ENCODE measurements around the gene PTPN3.

Gene PTPN3

DNA sequence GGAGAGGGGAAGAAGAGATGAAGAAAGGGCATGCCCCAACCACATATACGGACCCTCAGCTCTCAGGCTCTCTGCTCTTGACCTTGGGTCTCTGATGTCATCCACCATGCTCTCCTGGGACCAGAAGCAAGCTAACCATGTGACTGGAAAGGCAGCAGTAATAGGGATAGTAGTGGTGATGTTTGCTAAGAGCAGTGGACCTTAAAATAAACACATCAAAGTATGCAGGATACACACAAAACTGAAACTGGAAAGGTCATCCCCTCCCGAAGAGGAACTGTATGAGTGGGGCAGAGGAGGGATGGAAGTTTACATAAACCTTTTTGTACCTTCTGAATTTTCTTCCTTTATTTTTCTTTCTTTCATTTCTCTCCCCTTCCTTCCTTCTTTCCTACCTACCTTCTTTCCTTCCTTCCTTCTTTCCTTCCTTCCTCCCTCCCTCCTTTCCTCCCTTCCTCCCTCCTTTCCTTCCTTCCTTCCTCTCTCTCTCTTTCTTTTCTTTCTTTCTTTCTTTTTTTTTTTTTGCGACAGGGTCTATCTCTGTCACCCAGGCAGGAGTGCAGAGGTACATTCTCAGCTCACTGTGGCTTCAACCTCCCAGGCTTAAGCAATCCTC, 8.1 kb upstream of the PTPN3 start:
- no peak for DNase-seq (ENCODE audit: low read depth in 2 of 2)

DNA sequence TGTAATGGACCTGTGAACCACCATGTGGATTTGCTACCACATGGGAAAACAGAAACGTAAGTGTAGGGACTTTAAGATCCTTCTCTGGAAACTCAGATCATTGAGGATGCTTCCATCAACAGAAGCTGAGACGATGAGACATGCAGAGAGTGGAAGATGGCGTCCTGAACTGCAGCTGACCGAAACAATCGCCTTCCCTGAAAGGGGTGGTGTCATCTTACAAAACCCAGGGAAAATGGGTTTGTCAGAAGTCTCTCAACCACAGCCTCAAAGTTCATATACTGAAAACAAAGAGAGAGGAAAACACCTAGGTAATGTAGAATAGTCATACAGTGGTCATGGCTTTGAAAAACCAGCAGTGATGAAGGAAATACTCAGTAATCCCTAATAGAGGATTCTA, 6.6 kb upstream of the PTPN3 start:
- DNase-seq (ENCODE audit: low read depth in 2 of 2), result no peak

DNA sequence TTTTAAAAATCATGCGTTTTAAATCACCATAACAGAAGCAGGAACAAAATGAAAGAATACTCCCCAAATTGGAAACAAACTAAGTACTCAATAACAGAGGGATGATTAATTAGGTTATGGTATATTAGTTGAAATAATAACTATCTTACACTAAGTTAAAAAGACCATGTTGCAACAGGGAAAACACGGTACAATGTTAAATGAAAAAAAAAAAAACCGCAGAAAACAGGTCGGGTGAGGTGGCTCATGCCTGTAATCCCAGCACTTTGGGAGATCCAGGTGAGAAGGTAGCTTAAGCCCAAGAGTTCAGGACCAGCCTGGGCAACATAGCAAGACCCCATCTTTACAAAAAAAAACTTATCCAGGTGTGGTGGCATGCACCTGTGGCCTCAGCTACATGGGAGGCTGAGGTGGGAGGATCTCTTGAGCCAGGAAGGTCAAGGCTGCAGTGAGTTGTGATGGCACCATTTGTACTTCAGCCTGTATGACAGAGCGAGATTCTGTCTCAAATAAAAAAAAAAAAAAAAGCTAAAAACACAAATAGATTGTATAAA, 2.4 kb upstream of the PTPN3 start:
- no peak for DNase-seq (ENCODE audit: low read depth in 2 of 2)

DNA sequence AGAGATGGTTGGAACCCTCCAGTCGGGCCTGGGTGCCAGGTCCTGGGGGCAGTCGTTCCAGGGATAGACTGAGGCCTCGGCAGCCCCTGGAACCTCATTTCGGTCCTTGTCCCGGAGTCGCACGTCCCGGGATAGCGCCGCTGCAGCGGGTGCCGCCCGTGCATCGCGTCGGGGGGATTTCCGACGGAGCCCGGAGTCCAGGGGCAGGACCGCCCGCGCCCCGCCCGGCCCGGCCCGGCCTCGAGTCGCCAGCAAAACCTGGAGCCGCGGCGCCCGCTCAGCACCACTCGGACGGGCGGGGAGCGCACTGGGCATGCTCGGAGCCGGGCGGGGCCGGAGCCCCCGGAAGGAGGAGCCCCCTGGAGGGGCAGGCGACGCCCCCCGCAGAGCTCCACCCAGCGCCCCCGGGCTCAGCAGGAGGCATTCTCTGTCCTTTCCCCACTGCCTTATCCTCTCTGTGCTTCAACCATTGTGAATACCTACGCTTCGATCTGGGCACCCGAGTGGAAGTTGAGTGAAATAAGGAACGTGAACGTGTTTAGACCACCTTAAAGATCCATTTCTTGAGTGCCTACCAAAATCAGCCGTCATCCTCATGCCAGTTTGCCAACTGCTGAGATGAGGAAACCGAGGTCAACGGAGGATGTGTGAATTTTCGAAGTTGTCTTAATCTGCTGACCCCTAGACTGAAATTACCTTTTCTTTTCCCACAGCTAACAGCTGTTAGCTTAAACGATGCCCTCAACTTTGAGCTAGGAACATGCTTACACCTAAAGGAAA, 1.7 kb upstream of the PTPN3 start:
- no peak for DNase-seq (ENCODE audit: low read depth in 2 of 2)

DNA sequence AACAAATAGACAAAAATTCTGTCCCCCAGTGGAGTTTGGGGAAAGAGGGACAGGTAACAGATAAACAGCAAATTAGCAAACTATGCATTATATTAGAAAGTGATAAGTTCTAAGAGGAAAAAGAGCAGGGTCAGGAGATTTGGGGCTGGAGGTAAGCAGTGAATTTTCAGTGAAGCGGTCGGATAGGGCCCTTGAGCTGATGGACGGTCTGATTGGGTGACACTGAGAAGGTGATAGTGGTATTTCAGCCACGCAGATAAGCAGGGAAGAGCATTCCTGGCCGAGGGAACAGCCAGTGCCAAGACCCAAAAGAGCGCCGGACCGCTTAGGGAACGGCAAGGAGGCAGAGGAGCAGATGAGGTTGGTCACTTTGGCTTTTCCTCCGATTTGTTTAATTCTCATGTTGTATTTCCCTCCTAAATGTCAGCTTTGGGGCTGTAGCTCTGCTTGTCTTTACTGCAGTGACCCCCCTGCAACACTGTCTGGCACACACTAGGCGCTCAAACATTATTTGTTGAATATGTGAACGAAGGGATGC, 1.1 kb upstream of the PTPN3 start:
- no peak for DNase-seq (ENCODE audit: low read depth in 2 of 2)

DNA sequence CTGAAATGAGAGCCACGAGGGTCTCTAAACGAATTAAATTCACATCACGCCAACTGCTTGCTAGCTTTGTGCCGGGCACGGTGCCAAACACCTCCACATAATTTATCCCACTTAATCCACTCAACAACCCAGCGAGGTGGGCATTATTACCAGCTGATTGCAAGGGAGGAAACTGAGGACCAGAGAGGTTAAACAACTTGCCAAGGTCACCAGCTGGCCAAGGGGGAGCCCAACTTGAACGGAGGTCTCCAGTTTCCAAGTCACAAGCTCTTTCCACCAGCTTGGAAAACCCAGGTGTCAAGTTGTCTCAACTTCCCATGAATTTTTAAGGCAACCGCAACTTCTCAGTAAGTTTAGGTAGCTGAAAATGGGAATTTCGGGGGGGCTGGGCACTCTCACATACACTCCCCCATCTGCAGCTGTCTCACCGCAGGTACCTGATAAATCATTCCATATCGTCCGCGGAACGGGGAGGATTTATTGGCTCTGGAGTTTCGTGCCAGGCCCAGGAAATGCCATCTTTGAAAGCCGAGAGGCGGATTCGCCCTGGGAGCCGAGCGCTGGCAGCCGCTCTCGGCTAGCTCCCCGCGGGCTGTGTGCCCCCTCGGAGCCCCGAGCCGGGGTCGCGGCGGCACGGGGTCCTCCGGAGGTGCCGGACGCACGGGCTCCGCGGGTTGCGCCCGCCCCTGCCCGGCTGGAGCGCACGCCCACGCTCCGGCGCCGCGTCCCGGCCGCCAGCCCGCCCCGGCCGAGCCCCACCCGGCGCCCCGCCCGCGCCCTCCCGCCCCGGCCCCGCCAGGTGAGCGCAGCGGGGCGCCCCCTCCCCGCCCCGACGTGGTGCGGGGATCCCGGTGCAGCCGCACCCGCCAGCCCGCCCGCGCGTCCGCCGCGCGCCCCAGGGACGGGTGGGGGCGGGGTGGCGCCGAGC, 617 bp downstream of the PTPN3 start:
- DNase-seq (ENCODE audit: low read depth in 2 of 2), result no peak

DNA sequence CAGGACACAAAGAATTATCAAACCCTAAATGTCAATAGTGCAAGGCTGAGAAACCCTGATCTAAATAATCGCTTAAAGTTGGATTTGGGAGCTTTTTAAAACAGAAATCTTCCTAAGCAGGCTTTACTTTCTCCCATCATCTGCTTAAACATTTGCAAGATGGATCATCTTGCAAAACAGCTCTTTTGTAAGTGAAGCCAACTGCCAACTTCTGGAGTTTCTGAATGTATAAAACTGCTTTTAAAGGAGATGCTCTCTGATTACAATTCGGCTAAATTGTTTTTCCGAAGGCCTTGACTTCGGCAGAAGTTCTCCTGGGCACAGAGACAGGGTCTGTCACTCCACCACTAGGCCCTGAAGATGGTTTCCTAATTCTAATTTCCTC, 1.3 kb downstream of the PTPN3 start:
- no peak for DNase-seq (ENCODE audit: low read depth in 2 of 2)

DNA sequence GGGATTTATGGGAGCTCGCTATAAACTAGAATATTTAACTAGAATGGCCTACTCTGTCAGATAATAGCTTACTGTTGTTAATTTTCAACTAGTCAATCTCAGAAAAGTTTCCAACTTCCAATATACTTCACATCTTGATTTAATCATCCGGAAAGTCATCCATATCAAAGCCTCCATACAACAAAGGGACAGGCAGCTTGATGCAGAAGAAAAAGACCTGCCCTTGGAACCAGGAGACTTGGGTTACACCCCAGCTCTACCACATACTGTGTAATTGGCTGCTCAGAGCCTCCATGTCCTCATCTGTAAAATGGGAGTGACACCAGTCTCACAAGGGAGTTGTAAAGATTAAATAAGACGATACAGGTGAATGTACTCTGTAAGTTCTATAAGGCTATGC, 1.9 kb downstream of the PTPN3 start:
- no peak for DNase-seq (ENCODE audit: low read depth in 2 of 2)

DNA sequence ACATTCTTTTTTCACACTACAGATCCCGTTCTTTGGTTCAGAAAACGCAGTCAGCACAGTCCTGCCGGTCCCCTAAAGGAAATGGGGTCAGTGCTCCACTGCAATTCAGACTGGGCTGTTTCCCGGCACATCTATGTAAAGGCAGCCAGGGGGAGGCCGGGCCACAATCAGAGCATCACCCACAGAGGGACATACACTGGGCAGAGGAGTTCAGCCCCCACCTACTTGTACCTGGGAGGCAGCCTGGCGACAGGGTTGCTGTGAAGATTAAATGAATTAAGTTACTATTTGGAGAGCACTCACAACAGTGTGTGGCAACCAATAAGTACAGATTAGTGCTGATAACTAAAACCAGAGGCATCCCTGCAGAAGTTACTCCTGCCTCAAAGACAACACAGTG, 4.5 kb downstream of the PTPN3 start:
- DNase-seq (ENCODE audit: low read depth in 2 of 2), result no peak

DNA sequence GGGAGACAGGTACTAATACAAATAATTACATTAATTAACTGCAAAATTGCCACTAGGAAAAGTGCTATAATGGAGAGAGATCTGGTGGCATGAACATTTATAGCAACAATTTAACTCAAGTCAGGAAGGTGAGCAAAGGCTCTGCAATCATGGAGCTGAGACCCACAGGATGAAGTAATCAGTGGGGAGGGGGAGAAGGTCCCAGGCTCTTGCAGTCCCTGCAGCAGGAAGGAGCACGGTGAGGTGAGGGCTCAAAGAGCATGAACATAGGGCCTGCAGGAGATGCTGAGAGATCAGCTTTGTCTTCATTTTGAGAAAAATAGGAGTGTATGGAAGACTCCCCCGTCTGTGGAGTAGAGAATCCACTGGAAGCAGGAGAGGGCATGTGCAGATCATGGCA, 6.5 kb downstream of the PTPN3 start:
- DNase-seq (ENCODE audit: low read depth in 2 of 2), result no peak

DNA sequence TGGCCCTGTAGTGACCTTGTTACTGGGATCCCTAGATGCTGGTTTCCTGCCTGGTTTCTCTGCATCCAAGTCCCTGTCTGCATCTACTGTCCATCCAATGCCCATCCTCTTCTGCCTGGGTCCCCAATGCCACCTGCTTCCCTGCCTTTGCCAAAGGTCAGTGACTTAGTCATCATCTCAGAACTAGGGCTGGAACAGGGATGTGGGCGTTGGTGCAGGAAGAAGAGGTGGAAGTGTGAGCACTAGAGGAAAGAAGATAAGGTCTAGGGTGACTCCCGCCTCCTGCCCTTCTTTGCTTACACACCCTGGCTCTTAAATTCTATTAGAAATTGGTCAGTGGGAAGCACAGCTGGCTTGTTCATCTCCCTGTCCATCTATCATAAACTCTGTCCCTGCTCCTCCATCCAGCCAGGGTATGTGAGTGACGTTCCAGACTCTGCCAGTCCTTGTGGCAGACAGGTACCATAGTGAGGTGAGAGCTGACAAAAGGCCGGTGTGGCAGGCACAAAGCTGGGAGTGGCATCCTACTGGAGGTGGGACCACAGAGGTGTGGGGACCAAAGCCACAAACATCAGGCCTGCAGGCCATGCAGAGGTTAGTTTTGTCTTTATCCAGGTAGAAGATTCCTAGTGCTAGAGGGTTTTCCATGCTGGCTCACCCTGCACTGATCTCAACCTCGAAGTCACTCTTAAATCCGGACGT, 9.2 kb downstream of the PTPN3 start:
- no peak for DNase-seq (ENCODE audit: low read depth in 2 of 2)

DNA sequence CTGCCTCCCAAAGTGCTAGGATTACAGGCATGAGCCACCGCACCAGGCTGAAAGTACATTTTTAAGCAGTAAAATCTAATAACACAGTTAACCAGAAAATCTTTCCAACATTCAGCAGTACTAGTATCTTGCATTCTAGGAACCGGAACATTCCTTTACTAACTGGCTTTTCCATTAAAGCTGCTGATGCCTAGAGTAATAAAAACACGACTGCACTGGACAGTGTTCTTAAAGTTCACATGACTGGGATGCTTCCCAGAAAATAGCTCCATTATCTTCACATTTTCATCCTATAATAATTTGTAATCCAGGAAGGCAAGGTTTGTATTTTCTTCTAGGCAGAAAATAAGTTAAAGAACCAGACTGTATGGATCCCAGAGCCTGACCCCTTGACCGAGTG, 9.8 kb downstream of the PTPN3 start:
- DNase-seq (ENCODE audit: low read depth in 2 of 2), result no peak

DNA sequence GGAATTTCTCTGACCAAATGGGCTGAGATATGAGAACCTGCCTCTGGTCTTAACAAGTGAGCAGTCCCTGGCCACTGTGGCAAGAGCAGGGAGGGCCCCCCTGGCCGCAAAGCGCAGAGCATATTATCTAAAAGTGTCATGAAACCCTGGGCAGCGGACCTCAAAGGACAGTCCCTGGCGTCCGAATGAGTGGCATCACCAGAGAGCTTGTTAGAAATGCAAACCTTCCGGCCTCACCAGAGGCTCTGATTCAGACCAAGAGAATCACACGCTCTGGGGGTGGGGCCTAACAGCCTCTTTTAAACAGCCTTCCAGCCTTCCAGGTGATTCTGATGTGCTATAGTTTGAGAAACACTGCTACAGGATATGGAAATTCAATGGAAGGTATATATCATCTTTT, 10.9 kb downstream of the PTPN3 start:
- no peak for DNase-seq (ENCODE audit: low read depth in 2 of 2)

DNA sequence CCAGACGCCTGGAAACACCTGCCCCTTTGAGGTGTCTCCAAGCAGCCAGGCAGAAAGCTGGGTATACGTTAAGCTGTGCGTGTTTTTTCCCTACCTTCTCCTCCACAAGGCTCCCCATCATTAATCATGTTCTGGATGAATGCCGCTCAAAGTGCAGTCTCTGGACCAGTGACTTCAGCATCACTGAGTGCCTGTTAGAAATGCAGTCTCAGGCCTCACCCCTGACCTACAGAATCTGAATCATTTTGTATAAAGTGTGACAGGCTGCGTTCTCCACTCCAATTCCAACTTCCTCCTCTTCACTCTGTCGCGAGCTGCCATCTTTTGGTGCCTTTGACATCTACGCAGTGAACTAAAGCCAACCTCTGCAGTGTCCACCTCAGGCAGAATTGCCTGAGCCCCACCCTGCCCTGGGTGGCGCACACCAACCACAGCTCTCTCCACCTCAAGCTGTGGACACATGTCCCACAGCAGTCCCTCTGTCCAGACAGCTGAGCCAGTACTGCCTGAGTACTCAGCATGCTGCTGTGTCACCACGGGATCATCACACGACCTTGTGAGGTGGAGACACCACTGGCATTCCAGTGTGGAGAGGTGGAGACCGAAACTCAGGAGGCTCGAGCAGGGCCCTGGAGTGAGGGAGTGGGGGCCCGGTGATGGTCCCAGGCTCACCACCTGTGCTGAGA, 14.2 kb downstream of the PTPN3 start:
- DNase-seq (ENCODE audit: low read depth in 2 of 2), result no peak

DNA sequence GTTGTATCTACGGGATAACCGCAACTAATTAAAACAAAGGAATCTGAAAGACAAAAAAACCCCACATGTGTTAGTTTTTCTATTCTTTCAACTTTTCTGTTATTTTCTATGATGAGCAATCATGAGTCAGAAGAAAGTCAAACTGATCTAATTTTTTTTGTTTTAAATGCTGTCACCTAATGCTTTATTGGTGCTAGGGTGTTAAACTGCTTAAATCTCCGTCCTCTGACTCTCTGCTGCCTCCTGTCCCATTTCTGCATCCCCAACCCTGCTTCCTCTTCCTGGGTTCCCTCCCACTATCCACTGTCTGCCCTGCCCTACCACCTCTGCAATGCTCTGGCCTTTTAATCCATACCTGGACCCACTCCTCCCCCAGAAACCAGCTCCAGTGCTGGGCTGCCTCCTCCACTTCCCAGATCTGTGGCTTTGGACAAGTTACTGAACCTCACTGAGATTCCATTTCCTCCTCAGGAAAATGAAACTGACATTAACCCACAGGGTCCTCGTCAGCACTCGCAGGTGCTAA, 15.7 kb downstream of the PTPN3 start:
- no peak for DNase-seq (ENCODE audit: low read depth in 2 of 2)

DNA sequence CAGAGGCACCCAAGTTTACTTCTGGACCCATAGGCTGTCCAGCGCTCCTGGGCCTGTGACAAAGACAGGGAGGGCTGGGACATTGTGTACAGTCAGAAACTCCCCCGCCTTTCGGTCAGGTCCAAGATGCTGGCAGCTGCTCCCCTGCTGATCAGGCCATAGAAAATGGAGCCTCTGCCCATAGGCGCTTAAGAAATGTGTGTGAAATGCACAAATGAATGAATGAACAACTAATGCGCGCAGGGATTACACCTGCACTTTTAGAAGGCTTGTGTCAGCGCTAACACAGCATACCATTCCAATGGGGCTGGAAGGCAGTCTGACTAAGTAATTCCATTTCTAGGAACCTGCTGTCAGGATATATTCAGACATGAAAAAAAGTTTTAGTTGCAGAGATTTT, 16.3 kb downstream of the PTPN3 start:
- DNase-seq (ENCODE audit: low read depth in 2 of 2), result no peak

DNA sequence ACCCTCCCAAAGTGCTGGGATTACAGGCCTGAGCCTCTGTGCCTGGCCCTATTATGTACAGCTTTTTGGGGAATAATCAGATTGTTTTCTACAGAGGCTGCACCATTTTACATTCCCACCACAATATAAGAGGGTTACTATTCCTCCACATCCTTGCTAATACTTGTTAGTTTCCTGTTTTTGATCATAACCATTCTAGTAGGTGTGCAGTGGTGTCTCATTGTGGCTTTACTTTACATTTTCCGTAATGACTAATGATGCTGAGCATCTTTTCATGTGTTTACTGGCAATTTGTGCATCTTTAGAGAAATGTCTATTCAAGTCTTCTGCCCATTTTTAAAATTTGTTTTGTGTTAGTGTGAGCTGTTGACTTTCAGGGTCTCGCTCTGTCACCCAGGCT, 18.3 kb downstream of the PTPN3 start:
- DNase-seq (ENCODE audit: low read depth in 2 of 2), result no peak

DNA sequence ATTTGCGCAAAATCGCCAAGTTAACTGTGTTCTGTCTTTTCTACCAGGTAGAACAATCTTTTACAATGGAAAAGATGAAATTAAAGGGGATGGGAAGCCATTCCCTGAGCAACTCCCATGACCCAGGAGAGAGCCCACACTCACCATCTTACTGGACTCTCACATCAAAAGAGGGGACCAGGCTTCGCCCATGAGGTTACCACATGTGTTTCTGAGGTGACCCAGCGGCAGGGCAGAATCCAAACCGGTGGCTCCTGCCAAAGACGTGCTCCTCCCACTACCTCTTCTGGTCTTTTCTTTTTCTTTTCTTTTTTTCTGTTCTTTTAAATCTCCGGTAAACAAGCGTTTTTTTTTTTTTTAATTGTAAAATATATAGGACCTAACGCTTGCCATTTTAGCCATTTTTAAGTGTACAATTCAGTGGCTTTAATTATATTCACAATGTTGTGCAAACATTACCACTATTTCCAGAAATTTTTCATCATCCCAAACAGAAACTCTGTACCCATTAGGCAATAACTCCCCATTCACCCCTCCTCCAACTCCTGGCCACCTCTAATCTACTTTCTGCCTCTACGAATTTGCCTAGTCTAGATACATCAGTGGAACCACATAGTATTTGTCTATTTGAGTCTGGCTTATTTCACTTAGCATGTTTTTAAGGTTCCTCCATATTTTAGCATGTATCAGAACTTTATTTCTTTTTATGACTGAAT, 19.3 kb downstream of the PTPN3 start:
- no peak for DNase-seq (ENCODE audit: low read depth in 2 of 2)

DNA sequence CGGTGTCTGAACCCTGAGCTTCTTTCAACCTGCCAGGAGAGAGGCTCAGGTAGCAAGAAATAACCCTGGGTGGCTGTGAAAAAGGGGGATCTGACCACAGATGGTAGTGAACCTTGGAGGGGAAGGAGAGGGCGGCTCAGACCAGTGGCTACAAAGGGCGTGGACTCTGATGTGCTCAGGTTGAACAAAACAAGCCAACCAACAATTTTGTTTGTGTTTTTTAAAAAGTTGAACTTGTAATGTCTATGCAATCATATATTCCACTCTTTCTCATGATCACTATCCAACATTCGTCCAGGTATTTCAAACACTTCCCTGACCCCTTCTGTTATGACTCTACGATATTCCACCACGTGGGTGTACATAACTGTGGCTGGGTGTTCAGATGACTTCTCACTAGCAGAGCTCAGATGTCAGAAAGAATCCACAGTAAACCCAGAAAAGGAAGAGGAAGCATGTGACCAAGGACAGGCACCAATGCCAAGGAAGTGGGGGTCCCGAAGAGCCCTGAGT, 20.0 kb downstream of the PTPN3 start:
- no peak for DNase-seq (ENCODE audit: low read depth in 2 of 2)
